Measurements from ENCODE around the gene RAP2C.

DNA sequence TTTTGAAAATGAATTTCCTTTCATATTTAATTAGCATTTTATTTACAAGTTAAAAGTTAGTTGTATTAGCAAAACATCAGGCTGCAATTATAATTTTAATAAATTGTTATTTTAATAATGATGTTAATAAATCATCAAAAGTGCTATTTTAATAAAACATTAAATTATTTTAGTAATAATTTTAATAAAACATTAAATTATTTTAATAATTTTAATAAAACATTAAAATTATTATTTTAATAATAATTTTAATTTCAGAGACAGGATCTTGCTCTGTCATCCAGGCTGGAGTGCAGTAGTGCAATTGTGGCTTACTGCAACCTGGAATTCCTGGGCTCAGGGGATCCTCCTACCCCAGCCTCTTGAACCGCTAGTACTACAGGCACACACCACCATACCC is 10.8 kb downstream of the RAP2C start:
- TF ChIP-seq RAD21 (conservative IDR thresholded peaks at IDR 0.05) (no peak), TAF1 (IDR thresholded peaks at IDR 0.05; ENCODE audit: low read depth) (no peak), EZH2 (IDR thresholded peaks at IDR 0.05; ENCODE audit: borderline replicate concordance, insufficient read depth, low read length, poor library complexity, severe bottlenecking) (no peak)
- TF ChIP-seq, protein P1, sequence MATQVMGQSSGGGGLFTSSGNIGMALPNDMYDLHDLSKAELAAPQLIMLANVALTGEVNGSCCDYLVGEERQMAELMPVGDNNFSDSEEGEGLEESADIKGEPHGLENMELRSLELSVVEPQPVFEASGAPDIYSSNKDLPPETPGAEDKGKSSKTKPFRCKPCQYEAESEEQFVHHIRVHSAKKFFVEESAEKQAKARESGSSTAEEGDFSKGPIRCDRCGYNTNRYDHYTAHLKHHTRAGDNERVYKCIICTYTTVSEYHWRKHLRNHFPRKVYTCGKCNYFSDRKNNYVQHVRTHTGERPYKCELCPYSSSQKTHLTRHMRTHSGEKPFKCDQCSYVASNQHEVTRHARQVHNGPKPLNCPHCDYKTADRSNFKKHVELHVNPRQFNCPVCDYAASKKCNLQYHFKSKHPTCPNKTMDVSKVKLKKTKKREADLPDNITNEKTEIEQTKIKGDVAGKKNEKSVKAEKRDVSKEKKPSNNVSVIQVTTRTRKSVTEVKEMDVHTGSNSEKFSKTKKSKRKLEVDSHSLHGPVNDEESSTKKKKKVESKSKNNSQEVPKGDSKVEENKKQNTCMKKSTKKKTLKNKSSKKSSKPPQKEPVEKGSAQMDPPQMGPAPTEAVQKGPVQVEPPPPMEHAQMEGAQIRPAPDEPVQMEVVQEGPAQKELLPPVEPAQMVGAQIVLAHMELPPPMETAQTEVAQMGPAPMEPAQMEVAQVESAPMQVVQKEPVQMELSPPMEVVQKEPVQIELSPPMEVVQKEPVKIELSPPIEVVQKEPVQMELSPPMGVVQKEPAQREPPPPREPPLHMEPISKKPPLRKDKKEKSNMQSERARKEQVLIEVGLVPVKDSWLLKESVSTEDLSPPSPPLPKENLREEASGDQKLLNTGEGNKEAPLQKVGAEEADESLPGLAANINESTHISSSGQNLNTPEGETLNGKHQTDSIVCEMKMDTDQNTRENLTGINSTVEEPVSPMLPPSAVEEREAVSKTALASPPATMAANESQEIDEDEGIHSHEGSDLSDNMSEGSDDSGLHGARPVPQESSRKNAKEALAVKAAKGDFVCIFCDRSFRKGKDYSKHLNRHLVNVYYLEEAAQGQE (IDR thresholded peaks at IDR 0.05; ENCODE audit: borderline replicate concordance), result no peak
- TF ChIP-seq, protein P2, sequence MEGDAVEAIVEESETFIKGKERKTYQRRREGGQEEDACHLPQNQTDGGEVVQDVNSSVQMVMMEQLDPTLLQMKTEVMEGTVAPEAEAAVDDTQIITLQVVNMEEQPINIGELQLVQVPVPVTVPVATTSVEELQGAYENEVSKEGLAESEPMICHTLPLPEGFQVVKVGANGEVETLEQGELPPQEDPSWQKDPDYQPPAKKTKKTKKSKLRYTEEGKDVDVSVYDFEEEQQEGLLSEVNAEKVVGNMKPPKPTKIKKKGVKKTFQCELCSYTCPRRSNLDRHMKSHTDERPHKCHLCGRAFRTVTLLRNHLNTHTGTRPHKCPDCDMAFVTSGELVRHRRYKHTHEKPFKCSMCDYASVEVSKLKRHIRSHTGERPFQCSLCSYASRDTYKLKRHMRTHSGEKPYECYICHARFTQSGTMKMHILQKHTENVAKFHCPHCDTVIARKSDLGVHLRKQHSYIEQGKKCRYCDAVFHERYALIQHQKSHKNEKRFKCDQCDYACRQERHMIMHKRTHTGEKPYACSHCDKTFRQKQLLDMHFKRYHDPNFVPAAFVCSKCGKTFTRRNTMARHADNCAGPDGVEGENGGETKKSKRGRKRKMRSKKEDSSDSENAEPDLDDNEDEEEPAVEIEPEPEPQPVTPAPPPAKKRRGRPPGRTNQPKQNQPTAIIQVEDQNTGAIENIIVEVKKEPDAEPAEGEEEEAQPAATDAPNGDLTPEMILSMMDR (IDR thresholded peaks at IDR 0.05; ENCODE audit: poor library complexity, severe bottlenecking), result no peak

All from neural cell (in vitro differentiated cells).